ENCODE results near the gene EPS8L3.

- TF ChIP-seq CTCF (IDR thresholded peaks at IDR 0.05) (no peak), POLR2A (IDR thresholded peaks at IDR 0.05) (no peak)
Observed at GRCh38 chr1:109719337-109719837, 44.3 kb downstream of the EPS8L3 start.
